Tongue (tissue), 3 donors: Measurements from ENCODE around the gene TACO1. TPM values are rescaled to one million over a fixed set of nuclear protein-coding genes. Genes with fewer than 3 reads are reported as not detected.
A peak's percentile ranks its signal among the peaks of the same experiment; 100 is the strongest.

ENCODE experiments used
- DNase-seq: peaks from one replicate; pipeline ENCODE4 v3.0.0-alpha.2; 2015
- small RNA-seq: library from RNA; depleted of rRNA; stranded (forward); fragments of <200 nt; gene quantifications from one replicate; pipeline ENCODE3, GENCODE V24; 2014; ENCODE audit warnings: low replicate concordance
- total RNA-seq: library from RNA; depleted of rRNA; stranded (reverse); fragments of >200 nt; gene quantifications from one replicate; pipeline ENCODE4 v1.2.3, GENCODE V29; 2014

TACO1 gene
- total RNA-seq, 1 donor from 2014 or later = 13.6 TPM

DNA sequence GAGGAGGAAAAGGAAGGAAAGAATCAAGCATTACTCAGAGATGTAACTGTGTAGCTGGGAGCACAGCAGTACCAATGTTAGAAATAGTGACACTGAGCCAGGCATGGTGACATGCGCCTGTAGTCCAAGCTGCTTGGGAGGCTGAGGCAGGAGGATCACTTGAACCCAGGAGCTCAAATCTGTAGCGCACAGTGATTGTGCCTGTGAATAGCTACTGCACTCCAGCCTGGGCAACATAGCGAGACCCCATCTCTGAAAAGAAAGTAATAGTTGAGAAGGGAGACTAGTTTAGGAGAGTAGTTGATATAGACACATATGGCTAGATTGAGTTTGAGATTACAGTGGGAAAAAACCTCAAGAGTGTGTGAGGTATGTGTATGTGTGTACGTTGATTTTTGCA lies 39.3 kb downstream of the TACO1 start:
- DNase-seq = no peak

DNA sequence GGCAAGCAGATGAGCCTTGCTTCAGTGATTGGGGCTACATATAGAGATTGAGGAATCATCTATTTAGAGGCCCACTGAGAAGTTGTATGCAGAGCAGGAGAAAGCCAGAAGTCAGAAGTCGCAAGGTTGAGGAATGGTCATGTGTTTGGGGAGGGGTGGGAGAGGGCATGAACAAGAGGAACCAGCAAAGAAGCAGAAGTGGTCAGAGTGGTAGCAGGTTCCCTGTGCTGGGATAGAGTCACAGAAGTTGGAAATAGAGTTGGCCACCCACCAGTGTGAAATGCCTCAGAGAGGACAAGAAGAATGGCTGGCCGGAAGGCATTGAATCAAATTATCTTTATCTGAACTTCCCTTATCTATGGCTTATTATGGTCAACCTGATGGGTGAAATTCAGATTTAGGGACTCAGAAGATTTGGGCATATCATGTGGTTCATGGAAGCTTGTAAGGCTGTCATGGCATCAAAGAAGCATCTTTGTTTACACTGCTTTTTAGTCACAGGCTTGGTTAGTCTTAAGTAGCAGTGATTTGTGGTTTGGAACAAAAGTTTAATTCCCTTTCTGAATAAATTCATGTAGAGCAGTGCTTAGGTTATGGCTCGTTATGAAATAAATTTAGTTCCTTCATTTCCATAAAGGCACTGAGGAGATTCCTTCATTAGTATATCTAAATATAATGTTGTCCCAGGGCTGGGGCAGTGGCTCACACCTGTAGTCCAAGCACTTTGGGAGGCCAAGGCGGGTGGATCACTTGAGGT lies 41.2 kb downstream of the TACO1 start:
- DNase-seq = no peak

DNA sequence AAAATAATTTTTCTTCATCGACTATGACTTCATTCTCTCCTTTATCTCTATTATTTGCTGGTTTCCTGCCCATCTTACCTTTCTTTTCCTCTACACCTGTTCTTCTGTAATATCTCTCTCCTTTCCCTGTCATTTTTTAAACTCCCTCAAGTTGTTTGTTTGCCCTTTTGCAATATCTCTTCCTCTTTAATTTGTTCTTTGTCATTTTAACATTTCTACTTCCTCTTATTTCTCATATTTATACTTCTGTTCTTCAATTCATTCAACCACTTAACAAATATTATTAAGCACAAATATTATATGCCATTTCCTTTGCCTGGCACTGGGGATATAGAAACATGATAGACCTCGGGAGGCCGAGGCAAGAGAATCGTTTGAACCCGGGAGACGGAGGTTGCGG lies 44.2 kb downstream of the TACO1 start:
- no peak for DNase-seq

DNA sequence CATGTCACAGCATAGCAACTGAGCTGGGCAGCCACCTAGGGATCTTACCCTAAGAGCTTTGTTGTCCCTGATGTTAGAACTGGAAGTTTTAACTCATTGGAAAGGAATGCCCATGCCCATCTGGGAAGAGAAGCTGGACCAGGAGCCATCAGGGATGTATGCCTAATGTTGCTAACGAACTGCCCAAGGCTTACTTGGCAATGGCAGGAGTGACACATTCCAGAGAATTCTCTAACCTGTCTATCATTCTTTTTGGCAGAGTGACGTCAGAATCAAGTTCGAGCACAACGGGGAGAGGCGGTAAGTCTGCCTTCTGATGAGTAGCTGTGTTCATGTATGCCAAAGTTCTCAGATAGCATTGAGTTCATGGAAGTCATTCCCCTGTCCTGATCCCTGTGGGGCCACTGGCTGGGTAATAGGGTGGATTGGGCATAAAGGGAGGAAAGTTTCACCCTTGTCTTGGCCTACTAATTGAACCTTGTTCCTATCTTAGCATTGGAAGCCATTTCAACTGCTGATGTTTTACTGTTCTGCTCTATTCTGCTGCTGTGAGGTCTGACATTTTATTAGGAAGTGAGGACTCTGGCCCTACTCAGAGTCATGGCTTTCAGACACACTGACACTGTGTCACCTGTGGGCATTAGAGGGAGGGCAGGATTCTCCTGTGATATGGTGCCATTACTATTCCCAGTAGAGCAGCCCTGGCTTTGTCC lies 45.2 kb downstream of the TACO1 start:
- no peak for DNase-seq

DNA sequence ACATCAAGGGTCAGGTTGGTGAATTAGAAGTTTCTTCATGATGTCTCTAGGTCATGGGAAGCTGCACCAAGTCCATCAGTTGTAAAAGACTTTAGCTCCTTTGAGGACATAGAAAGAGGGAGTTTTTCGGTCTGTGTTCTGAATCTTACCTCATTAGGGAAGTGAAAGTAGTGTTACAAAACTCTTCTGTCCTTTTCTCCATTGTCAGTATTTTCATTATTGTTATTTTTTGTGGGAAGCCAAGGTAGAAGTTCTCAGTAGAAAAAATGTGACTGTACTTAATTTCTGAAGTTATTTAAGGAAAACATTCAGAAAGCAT lies 45.8 kb downstream of the TACO1 start:
- DNase-seq = no peak

DNA sequence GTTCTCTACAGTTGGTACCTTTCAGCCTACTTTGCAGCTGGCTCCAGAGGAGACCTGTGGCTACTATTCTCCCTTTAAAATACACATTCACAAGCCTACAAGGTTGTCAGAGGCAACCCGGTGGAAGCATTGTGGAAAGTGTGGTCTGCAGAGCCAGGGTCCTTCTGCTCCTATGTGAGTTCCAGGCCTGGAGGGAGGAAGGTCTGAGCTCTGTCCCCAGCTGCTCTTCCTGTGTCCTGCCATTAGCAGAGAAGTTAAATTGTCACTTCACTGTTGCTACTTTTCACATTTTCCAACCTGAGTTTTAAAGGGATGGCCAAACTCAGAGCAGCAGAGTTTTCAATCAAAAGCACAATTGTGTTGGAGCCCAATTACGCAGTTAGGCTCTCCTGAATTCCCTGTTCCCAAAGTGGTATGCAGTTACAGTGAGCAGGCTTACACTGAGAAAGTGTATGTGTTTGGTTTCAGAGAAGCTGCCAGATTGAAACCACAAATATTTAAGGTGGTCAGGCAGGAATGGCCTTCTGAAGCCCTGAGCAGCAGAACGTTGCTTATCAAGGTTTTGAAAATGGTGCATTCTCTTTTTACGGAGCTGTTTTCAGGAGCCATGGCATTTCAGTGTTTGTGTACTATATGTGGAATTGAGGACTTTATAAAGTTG lies 46.5 kb downstream of the TACO1 start:
- peak; percentile 35 for DNase-seq

DNA sequence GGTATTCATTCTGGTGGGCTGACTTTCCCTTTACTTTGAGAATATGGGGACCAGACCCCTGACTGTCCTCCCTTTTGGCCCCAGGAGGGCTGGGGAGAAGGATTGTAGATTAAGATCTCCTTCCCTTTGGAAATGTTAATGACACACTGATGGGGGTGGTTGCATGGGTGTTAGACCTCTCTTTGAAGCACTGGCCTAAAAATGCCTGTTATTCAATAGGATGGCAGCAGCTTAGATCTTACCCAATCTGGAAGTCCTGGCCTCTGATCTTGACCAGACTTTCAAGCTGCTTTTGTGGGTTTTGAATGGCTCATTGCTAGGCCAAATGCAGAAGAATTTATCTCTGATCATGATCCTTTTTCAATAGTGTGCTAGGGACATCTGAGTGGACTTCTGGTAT lies 47.2 kb downstream of the TACO1 start:
- no peak for DNase-seq

DNA sequence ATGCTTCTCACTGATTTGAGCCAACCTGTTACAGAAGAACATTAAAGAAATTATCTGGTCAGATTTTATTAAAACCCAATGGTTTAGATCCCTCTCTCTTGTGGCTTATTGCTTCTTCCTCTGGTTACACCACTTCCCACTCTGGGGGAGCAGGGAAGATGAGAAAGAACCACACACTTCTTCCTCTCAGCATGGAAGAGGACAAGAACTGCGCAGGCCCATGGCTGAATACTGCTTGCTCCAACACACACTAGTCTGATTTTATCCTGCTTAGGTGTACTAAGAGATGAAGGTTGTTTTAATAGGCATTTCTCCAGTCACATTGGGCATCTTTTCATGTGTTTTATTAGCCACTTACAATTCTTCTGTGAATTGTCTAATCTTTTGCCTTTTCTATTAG lies 49.1 kb downstream of the TACO1 start:
- DNase-seq = no peak

DNA sequence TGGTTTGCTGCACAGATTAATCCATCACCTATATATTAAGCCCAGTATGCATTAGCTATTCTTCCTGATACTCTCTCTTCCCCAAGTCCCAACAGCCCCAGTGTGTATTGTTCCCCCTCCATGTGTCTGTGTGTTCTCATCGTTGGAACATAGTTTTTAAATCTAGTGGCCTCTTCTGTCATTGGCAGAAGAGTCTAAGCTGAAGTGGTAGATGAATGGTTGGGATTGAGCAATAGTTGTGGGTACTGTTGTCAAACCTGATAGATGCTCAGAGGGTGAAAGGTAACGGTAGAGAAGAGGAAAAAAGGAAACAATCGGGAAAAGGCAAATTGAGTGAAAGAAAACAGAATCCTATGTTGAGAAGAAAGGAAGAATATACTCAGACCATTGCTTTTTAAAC lies 51.4 kb downstream of the TACO1 start:
- DNase-seq = no peak

DNA sequence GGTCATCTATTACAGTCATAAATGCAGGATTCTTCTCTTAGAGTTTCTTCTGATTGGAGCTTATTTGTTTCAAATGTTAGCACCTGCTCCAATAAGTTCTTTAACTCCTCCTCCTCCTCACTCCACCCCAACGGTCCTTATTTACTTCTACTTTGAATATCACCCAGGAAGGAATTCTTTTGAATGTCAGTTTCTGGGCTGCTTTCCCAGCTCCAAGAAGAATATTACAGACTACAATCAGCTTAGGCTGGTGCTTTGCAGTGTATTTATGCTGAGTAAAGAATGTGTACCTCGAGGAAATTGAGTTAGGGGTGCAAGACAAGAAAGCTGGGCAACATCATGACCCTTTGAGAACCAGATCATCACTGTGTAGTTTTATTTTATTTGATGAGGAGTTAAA lies 52.4 kb downstream of the TACO1 start:
- DNase-seq = no peak

DNA sequence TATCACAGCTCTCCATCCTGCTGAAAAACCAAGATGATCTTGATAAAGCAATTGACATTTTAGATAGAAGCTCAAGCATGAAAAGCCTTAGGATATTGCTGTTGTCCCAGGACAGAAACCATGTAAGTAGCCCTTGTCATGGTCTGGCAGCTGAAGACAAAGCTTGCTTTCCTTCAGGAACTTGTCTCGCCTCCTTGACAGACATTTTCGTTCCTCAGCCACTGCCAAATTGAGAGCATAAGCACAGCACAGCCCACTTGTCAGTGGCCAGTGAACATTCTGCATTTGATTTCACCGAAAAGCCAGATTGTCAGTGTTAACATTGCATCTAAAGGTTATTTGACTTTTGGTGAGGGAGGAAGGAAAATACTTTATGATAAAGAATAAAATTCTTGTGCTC lies 57.1 kb downstream of the TACO1 start:
- no peak for DNase-seq

Small RNA genes within 50 kb of the gene (small RNA-seq; reads per million reads assigned to genes)
- not detected for gene RNU6-288P

Other genes with a start within 250 kb of the TACO1 start
- 17.4 TPM for gene CYB561, start 154.6 kb upstream of the TACO1 start, total RNA-seq
- gene ACE, start 123.8 kb upstream of the TACO1 start, total RNA-seq = 9.6 TPM
- gene KCNH6, start 77.5 kb upstream of the TACO1 start, total RNA-seq = 0.31 TPM
- 30.4 TPM for gene DCAF7, start 50.4 kb upstream of the TACO1 start, total RNA-seq
- 49.0 TPM for gene MAP3K3, start 21.5 kb downstream of the TACO1 start, total RNA-seq
- 9.9 TPM for gene LIMD2, start 99.2 kb downstream of the TACO1 start, total RNA-seq
- 23.9 TPM for gene STRADA, start 140.9 kb downstream of the TACO1 start, total RNA-seq
- 102 TPM for gene CCDC47, start 172.7 kb downstream of the TACO1 start, total RNA-seq
- 105 TPM for gene DDX42, start 173.3 kb downstream of the TACO1 start, total RNA-seq
- 47.2 TPM for gene PSMC5, start 226.5 kb downstream of the TACO1 start, total RNA-seq
- gene FTSJ3, start 226.8 kb downstream of the TACO1 start, total RNA-seq = 42.9 TPM
- 69.4 TPM for gene SMARCD2, start 241.8 kb downstream of the TACO1 start, total RNA-seq